Endothelial cell (in vitro differentiated cells): Measurements from ENCODE around the gene CCDC71. TPM values are rescaled to one million over a fixed set of nuclear protein-coding genes. Genes with fewer than 3 reads are reported as not detected.

Experiments
- DNase-seq: peaks from one replicate; pipeline ENCODE4 v3.0.0; 2021; ENCODE audit warnings: low spot score
- H3K27ac Mint-ChIP-seq: one replicate; pipeline ENCODE4 v1.8.0; 2021; ENCODE audit warnings: mixed read lengths, inconsistent platforms; ENCODE audit not compliant: unreplicated experiment
- H3K27me3 Mint-ChIP-seq: one replicate; pipeline ENCODE4 v1.8.0; 2021; ENCODE audit warnings: mild to moderate bottlenecking, moderate library complexity, mixed read lengths, inconsistent platforms; ENCODE audit not compliant: unreplicated experiment
- H3K36me3 Mint-ChIP-seq: one replicate; pipeline ENCODE4 v1.8.0; 2021; ENCODE audit warnings: mild to moderate bottlenecking, low read depth, mixed read lengths, inconsistent platforms; ENCODE audit not compliant: unreplicated experiment
- H3K4me1 Mint-ChIP-seq: one replicate; pipeline ENCODE4 v1.8.0; 2021; ENCODE audit warnings: mild to moderate bottlenecking, mixed read lengths, inconsistent platforms; ENCODE audit not compliant: unreplicated experiment
- H3K4me3 Mint-ChIP-seq: one replicate; pipeline ENCODE4 v1.8.0; 2021; ENCODE audit warnings: mild to moderate bottlenecking, mixed read lengths, inconsistent platforms; ENCODE audit not compliant: unreplicated experiment
- H3K9me3 Mint-ChIP-seq: one replicate; pipeline ENCODE4 v1.8.0; 2021; ENCODE audit warnings: mixed read lengths, inconsistent platforms; ENCODE audit not compliant: unreplicated experiment
- total RNA-seq: library from RNA; stranded (reverse); fragmentation: NEBNext Ultra II Directional; extraction: Animal tissue kit (Norgen Biotek cat#: 25700); gene quantifications from one replicate; pipeline ENCODE4 v1.2.1, GENCODE V29; 2021; ENCODE audit not compliant: unreplicated experiment
- TF ChIP-seq, protein P1 (sequence below): fragments of 200-600 bp; sonication (generic); IDR thresholded peaks from one replicate; pipeline ENCODE4 v1.5.0; 2021; ENCODE audit warnings: antibody characterized with exemption; ENCODE audit not compliant: unreplicated experiment

Gene CCDC71
- total RNA-seq, 1 donor from 2014 or later, result 24.8 TPM

DNA sequence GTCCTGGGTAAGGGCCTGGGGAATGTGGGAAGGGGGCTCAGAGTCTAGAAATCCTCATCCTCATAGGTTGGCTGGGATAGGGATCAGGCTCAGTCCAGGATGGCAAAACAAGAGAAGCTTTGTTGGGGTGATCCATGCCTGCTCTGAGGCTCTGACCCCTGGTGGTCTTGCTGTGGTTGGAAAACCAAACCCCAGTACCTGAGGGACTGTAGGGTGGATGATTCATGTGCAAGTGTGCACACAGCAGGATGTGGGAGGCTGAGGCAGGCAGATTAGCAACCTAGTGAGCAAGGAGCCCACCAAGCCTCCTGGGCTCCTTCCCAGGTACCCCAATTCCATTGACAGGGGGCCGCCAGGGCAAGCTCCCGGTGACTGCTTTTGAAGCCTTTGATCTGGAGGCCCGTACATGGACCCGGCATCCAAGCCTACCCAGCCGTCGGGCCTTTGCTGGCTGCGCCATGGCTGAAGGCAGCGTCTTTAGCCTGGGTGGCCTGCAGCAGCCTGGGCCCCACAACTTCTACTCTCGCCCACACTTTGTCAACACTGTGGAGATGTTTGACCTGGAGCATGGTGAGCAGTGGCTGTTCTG is 8.4 kb upstream of the CCDC71 start:
- H3K27ac Mint-ChIP-seq, result no peak overlapping the region
- peaks cover 4% of the 10 kb centered on the region for H3K36me3 Mint-ChIP-seq
- peaks cover 7% of the 10 kb centered on the region for H3K4me1 Mint-ChIP-seq
- peaks cover 5% of the 10 kb centered on the region for H3K27me3 Mint-ChIP-seq
- no peak for DNase-seq
- H3K9me3 Mint-ChIP-seq, result no peaks in the 10 kb centered on the region
- no peak overlapping the region for H3K4me3 Mint-ChIP-seq
- TF ChIP-seq, protein P1, sequence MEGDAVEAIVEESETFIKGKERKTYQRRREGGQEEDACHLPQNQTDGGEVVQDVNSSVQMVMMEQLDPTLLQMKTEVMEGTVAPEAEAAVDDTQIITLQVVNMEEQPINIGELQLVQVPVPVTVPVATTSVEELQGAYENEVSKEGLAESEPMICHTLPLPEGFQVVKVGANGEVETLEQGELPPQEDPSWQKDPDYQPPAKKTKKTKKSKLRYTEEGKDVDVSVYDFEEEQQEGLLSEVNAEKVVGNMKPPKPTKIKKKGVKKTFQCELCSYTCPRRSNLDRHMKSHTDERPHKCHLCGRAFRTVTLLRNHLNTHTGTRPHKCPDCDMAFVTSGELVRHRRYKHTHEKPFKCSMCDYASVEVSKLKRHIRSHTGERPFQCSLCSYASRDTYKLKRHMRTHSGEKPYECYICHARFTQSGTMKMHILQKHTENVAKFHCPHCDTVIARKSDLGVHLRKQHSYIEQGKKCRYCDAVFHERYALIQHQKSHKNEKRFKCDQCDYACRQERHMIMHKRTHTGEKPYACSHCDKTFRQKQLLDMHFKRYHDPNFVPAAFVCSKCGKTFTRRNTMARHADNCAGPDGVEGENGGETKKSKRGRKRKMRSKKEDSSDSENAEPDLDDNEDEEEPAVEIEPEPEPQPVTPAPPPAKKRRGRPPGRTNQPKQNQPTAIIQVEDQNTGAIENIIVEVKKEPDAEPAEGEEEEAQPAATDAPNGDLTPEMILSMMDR, result no peak

DNA sequence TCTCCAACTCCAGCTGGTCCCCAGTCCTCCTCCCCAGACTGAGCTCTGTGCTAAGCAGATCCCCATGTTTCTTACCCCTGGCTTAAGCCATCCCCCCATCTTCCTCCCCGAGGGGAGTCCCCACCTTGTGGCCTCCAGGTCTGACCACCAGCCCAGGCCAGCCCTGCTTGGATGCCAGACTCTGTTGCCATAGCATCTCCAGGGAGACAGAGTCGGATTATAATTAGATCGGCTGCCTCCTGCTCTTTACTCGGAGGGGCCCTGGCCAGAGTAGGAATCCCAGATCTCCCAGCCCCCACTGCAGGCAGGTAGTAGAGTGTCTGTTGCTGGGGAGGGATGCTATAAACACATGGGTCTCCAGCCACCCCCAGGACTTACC is 7.7 kb upstream of the CCDC71 start:
- H3K27me3 Mint-ChIP-seq, result peaks cover 1% of the 10 kb centered on the region
- TF ChIP-seq, protein P1, result no peak
- no peak overlapping the region for H3K27ac Mint-ChIP-seq
- peaks cover 5% of the 10 kb centered on the region for H3K36me3 Mint-ChIP-seq
- peaks cover 7% of the 10 kb centered on the region for H3K4me1 Mint-ChIP-seq
- no peaks in the 10 kb centered on the region for H3K9me3 Mint-ChIP-seq
- no peak for DNase-seq
- H3K4me3 Mint-ChIP-seq, result no peak overlapping the region

DNA sequence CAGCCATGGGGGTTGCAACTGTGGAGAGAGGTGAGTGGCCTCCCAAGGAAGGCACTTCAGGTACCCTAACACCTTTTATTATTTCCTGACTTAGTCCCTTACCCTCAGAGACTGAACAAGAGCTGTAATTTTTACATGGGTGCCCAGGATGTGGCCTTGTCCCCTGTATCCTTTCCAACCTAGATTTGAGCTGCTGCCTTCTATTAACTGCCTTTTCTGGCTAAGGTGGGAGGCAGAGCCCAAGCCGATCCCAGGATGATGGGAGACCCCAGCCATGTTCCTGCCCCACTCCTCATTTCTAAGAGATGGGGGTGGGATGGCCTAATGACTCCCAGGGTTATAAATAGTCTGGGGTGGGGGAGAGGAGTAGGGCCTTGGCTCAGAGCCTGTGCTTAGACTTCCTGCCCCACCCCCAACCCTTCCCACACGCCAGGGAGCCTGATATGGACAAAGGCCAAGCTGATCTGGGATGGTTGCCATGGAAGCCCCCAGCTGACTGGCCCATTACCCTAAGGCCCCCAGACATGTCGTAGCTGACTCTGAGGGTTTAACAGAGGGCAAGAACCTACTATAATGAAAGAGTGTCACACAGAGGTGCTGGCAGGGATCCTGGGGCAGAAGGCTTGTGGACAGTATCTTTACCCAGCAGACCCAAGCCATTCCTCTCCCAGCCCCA is 7.1 kb upstream of the CCDC71 start:
- no peak overlapping the region for H3K27ac Mint-ChIP-seq
- H3K4me3 Mint-ChIP-seq, result no peak overlapping the region
- TF ChIP-seq, protein P1, result no peak
- H3K4me1 Mint-ChIP-seq, result peaks cover 7% of the 10 kb centered on the region
- H3K9me3 Mint-ChIP-seq, result no peaks in the 10 kb centered on the region
- no peak for DNase-seq
- H3K36me3 Mint-ChIP-seq, result peaks cover 5% of the 10 kb centered on the region
- H3K27me3 Mint-ChIP-seq, result peaks cover 1% of the 10 kb centered on the region

DNA sequence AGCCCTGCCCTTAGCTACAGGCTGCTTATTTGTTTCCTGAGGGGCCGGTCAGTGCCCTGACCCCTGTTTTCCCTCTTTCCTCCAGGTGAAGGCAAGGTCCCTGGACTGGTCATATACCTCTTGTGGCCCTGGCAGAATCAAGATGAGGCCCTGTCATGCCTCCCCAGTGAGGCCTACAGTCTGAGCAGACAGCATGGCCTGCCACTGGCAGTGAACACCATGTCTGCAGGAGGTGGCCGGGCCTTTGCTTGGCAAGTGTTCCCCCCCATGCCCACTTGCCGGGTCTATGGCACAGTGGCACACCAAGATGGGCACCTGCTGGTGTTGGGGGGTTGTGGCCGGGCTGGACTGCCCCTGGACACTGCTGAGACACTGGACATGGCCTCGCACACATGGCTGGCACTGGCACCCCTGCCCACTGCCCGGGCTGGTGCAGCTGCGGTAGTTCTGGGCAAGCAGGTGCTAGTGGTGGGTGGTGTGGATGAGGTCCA is 6.5 kb upstream of the CCDC71 start:
- H3K4me1 Mint-ChIP-seq, result peaks cover 7% of the 10 kb centered on the region
- H3K9me3 Mint-ChIP-seq, result no peaks in the 10 kb centered on the region
- no peak overlapping the region for H3K27ac Mint-ChIP-seq
- peaks cover 5% of the 10 kb centered on the region for H3K27me3 Mint-ChIP-seq
- TF ChIP-seq, protein P1, result no peak
- DNase-seq, result no peak
- H3K36me3 Mint-ChIP-seq, result peaks cover 5% of the 10 kb centered on the region
- H3K4me3 Mint-ChIP-seq, result no peak overlapping the region
